ENCODE measurements around the gene MCC. TPM values are rescaled to one million over a fixed set of nuclear protein-coding genes. Genes with fewer than 3 reads are reported as not detected.

MCC gene
- total RNA-seq, 1 donor from 2014 or later: 1.1 TPM

DNA sequence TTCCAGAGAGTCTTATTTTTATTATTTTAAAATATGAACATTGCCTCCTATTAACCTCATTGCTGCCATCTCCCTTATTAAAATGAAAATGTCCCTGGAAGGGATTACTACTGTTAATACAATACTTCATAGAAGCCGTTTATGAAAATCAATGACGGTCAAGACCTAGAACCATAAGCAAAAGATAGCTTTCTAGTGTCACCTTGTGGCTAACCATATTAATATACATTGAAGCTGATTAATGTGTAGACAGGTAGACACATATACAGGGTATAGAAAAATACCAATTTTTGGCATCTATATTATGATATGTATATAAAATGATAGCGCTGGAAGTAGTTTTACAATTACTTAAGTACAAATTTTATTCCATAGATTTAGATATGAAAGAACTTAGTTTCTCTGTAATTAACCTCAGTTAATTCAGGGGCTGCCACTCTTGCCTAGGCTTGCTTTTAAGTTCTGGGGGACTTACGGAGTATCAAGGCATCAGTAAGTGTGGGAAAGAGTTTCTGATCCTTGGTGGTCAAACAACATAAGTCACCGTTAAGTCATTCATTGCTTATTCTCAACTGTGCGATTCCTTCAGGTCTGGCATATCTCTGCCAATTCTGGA is 22.7 kb upstream of the MCC start:
- H3K4me3 Mint-ChIP-seq: no peak overlapping the region
- DNase-seq: no peak
- H3K27ac Mint-ChIP-seq: no peak overlapping the region
- peaks cover 28% of the 10 kb centered on the region for H3K27me3 Mint-ChIP-seq
- intact Hi-C loops (cut with micrococcal nuclease): loop anchor here (2.0 to 10.0 kb wide), 5 partner anchors 219 to 1346 kb away; partner anchors contain the start of gene DCP2
- no peaks in the 10 kb centered on the region for H3K9me3 Mint-ChIP-seq
- peaks cover 16% of the 10 kb centered on the region for H3K4me1 Mint-ChIP-seq
- peaks cover 9% of the 10 kb centered on the region for H3K36me3 Mint-ChIP-seq (ENCODE audit: low read depth)

DNA sequence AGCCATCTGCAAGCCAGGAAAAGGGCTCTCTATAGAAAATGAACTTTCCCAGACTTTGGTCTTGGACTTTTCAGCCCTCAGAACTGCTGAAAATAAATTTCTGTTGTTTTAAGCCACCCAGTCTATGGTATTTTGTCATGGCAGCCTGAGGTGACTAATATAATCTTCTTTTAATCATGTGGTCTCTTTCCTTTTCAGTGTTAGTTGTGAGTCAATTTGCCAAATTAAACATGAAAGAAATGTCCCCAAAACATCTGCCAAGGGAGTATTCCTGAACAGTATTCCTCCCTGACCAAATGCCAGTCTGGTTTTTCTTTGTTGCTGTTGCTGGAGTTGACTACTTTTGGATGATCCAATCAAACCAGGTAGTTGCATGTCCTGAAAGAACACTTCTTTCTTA is 20.5 kb upstream of the MCC start:
- intact Hi-C loops (cut with micrococcal nuclease): loop anchor here (1.0 kb wide), 1 partner anchor 173 kb away; no protein-coding TSS in a partner anchor
- H3K36me3 Mint-ChIP-seq (ENCODE audit: low read depth): peaks cover 2% of the 10 kb centered on the region
- peaks cover 37% of the 10 kb centered on the region for H3K27me3 Mint-ChIP-seq
- H3K27ac Mint-ChIP-seq: no peak overlapping the region
- peaks cover 2% of the 10 kb centered on the region for H3K4me1 Mint-ChIP-seq
- no peak overlapping the region for H3K4me3 Mint-ChIP-seq
- DNase-seq: no peak
- no peaks in the 10 kb centered on the region for H3K9me3 Mint-ChIP-seq

DNA sequence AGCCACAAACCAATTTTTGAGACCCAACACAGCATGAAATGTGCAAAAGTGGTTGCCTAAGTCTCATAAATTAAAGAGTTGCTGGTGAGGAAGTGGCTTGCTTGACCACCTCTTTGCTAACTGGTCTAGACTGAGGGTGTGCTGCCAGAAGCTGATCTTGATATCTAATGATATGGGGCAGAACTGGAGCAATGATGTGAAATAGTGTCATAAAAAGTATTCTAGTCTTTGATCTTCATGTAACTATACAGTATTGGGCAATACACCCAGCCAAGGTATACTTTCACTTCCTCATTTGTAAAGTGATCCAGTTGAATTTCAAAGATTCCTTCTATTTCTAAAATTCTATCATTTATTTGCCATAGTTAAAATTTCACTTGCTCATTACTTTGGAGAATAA is 19.3 kb upstream of the MCC start:
- intact Hi-C loops (cut with micrococcal nuclease): no loop called here
- Mint-ChIP-seq H3K4me3 (no peak overlapping the region), H3K27me3 (peaks cover 37% of the 10 kb centered on the region), H3K36me3 (ENCODE audit: low read depth) (no peaks in the 10 kb centered on the region), H3K27ac (no peak overlapping the region), H3K4me1 (no peaks in the 10 kb centered on the region), H3K9me3 (no peaks in the 10 kb centered on the region)
- DNase-seq: no peak

DNA sequence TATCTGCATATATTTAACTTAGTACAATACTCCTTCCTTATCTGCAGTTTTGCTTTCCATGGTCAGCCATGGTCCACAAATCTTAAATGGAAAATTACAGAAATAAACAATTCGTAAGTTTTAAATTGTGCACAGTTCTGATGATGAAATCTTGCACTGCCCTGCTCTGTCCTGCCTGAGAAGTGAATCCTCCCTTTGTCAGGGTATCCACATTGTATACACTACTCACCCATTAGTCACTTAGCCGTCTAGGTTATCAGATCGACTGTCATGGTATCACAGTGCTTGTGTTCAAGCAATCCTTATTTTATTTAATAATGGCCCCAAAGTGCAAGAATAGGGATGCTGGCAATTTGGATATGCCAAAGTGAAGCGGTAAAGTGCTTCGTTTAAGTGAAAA is 16.9 kb upstream of the MCC start:
- Mint-ChIP-seq H3K36me3 (ENCODE audit: low read depth) (no peaks in the 10 kb centered on the region), H3K4me3 (no peak overlapping the region), H3K27ac (no peak overlapping the region), H3K9me3 (peaks cover 9% of the 10 kb centered on the region), H3K4me1 (no peaks in the 10 kb centered on the region), H3K27me3 (peaks cover 45% of the 10 kb centered on the region)
- no peak for DNase-seq
- intact Hi-C loops (cut with micrococcal nuclease): no loop called here

DNA sequence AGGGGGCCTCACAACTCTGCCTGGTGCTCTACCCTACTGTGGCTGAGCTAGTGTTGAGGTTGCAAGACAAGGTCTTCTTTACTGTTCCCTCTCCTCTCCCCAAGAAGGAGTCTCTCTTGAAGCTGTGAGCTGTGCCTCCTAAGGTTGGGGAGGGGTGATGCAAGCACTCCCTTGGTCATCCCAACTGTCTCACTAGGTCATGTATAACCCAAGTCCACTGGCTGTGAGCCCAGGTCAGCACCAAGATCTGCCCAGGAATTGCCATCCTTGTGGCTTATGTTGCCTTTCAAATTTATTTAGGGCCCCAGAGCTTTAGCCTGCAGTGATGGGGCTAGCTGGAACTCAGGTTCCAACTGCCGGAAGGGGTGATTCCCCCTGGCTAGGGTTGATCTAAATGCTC is 14.9 kb upstream of the MCC start:
- H3K9me3 Mint-ChIP-seq: peaks cover 14% of the 10 kb centered on the region
- no peaks in the 10 kb centered on the region for H3K4me1 Mint-ChIP-seq
- intact Hi-C loops (cut with micrococcal nuclease): no loop called here
- no peak overlapping the region for H3K27ac Mint-ChIP-seq
- H3K27me3 Mint-ChIP-seq: peaks cover 56% of the 10 kb centered on the region
- no peaks in the 10 kb centered on the region for H3K36me3 Mint-ChIP-seq (ENCODE audit: low read depth)
- DNase-seq: no peak
- H3K4me3 Mint-ChIP-seq: no peak overlapping the region

DNA sequence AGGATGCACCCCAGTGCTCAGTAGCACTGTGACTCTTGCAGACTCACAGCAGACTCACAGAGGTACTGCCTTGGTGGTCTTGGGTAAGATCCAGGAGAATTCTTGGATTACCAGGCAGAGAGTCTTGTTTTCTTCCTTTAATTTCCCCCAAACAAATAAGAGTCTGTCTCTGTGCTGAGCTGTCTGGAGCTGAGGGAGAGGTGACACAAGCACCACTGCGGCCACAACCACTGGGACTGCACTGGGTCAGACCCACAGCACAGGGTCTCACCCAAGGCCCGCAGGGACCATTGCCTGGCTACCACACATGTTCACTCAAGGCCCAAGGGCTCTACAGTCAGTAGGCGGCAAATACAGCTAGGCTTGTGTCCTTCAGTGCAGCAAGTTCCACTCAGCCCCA is 13.8 kb upstream of the MCC start:
- H3K27ac Mint-ChIP-seq: no peak overlapping the region
- H3K27me3 Mint-ChIP-seq: peaks cover 60% of the 10 kb centered on the region
- no peak for DNase-seq
- no peak overlapping the region for H3K4me3 Mint-ChIP-seq
- peaks cover 14% of the 10 kb centered on the region for H3K9me3 Mint-ChIP-seq
- intact Hi-C loops (cut with micrococcal nuclease): no loop called here
- H3K4me1 Mint-ChIP-seq: no peaks in the 10 kb centered on the region
- H3K36me3 Mint-ChIP-seq (ENCODE audit: low read depth): no peaks in the 10 kb centered on the region

DNA sequence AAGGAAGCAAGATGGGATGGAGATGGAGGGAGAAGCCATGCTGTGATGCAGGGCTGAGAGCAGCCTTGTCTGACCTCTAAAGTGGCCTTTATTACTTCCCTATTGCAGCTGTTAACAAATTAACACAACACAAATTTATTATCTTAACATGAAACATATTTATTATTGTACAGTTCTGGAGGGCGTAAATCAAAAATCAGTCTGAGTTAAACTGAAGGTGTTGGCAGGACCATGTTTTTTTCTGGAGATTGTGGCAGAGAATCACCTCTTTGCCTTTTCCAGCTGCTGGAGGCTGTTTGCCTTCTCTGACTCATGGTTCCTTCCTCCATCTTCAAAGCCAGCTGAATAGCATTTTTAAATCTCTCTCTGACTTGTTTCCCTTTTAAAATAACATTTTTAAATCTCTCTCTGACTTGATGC is 7.2 kb upstream of the MCC start:
- no peak overlapping the region for H3K27ac Mint-ChIP-seq
- intact Hi-C loops (cut with micrococcal nuclease): no loop called here
- no peak for DNase-seq
- no peaks in the 10 kb centered on the region for H3K4me1 Mint-ChIP-seq
- H3K27me3 Mint-ChIP-seq: peaks cover 76% of the 10 kb centered on the region
- peaks cover 4% of the 10 kb centered on the region for H3K36me3 Mint-ChIP-seq (ENCODE audit: low read depth)
- H3K4me3 Mint-ChIP-seq: no peak overlapping the region
- H3K9me3 Mint-ChIP-seq: peaks cover 23% of the 10 kb centered on the region

DNA sequence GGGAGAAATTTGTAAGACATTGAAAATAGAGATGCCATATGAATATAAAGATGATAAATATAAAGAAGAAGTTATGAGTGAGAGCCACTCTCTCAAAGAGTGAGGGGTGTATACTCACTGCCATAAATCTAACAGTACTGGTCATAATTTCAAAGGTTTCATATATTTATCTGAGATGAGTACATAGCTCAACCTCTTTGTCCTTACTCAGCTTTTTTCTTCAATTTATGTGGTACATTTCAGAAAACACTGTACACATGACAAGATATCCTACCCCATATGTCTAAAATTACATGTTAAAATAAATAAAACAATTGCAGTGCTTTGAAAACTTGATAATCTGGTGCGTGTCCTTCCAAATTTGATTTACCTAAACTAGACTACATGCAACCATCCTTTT is 5.2 kb upstream of the MCC start:
- Mint-ChIP-seq H3K4me3 (no peak overlapping the region), H3K36me3 (ENCODE audit: low read depth) (peaks cover 6% of the 10 kb centered on the region), H3K27ac (no peak overlapping the region), H3K9me3 (peaks cover 25% of the 10 kb centered on the region), H3K27me3 (peaks cover 73% of the 10 kb centered on the region), H3K4me1 (peaks cover 12% of the 10 kb centered on the region)
- no peak for DNase-seq
- intact Hi-C loops (cut with micrococcal nuclease): no loop called here

DNA sequence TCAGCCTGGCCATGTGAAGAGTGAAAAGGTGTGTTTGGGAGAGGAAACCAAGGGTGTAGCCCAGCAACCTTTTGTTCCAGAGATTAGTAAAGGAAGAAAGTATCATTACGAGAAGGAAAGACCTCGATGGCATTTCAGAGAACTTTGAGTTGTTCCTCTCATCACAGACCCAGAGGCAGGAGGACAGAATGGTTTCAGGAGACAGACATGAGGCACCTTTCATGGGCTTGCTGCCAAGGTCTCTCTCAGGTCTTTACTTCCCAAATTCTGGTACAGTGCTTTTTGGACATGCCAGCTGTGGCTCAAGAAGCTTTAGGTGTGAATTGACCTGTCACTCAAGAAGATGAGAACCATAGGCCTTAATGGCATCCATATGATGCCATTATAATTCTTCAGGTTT is 2.8 kb upstream of the MCC start:
- peaks cover 25% of the 10 kb centered on the region for H3K9me3 Mint-ChIP-seq
- H3K27ac Mint-ChIP-seq: no peak overlapping the region

DNA sequence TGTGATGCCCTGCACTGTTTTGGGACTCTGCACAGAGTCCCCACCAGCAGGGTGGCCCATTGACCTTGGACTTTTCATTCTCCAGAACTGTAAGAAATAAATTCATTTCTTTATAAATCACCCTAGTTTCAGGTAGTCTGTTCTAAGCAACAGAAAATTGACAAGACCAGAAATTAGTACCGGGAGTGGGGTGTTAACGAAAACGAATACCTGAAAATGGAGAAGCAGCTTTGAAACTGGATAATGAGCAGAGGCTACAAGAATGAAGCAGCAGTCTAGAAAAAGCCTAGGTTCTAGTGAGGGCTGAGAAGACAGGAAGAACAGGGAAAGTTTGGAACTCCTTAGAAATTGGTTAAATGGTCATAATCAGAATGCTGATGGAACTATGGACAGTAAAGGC is 2.1 kb upstream of the MCC start:
- H3K4me3 Mint-ChIP-seq: no peak overlapping the region
- intact Hi-C loops (cut with micrococcal nuclease): no loop called here
- no peak for DNase-seq
- peaks cover 25% of the 10 kb centered on the region for H3K9me3 Mint-ChIP-seq
- H3K27me3 Mint-ChIP-seq: peaks cover 76% of the 10 kb centered on the region
- peaks cover 16% of the 10 kb centered on the region for H3K4me1 Mint-ChIP-seq
- no peak overlapping the region for H3K27ac Mint-ChIP-seq
- H3K36me3 Mint-ChIP-seq (ENCODE audit: low read depth): peaks cover 6% of the 10 kb centered on the region

More for the DNA sequence above, 2.8 kb upstream of the MCC start:
- intact Hi-C loops (cut with micrococcal nuclease): no loop called here
- peaks cover 74% of the 10 kb centered on the region for H3K27me3 Mint-ChIP-seq
- no peak for DNase-seq
- H3K4me1 Mint-ChIP-seq: peaks cover 16% of the 10 kb centered on the region
- H3K4me3 Mint-ChIP-seq: no peak overlapping the region
- H3K36me3 Mint-ChIP-seq (ENCODE audit: low read depth): peaks cover 6% of the 10 kb centered on the region

DNA sequence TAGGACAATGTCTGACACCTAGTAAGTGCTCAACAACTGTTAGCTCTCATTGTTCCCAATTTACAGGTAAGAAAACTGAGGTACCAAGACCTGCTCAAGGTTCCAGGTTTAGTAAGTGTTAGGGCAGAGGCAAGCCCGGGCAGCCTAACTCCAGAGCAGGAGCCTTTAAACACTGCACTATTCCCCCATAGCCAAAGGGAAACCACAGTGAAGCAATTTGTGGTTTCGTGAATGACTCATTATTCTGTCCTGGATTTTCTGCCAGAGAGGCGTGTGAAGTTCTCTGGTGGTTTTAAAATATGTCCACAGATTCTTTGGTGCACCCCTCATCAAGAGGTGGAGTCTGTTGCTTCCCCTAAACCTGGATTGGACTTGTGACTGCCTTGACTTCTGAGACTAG is 1.0 kb upstream of the MCC start:
- Mint-ChIP-seq H3K27me3 (peaks cover 75% of the 10 kb centered on the region), H3K4me1 (peaks cover 16% of the 10 kb centered on the region), H3K9me3 (peaks cover 25% of the 10 kb centered on the region), H3K36me3 (ENCODE audit: low read depth) (peaks cover 6% of the 10 kb centered on the region), H3K27ac (peak overlapping the region; percentile 43), H3K4me3 (peak overlapping the region; percentile 85)
- intact Hi-C loops (cut with micrococcal nuclease): loop anchor here (2.0 kb wide), 1 partner anchor 24 kb away; the partner anchor contains the start of gene YTHDC2
- DNase-seq: peak; percentile 72

DNA sequence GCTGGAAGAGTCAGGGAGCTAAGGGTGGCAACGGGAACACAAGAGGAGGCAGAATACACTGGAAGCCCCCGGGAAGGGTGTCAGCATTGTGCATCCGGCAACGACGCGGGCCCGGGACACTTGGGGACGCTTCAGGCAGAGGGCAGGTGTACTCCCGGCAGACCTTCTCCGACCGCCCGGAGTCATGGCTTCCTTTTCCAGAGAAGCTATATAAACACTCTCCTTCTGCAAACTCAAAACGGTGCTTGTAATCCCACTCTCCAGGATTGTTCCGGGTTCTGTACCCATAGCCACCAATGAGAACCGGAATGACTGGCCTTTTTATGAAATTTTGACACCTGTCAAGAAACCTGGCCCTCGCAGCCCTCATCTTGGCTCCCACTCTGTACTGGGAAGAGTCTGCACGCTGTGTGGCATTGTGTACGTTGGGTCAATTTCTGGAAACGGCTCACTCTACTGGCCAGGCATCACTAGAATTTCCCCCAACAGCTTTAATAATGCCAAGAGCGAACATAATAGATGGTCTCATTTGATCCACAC is 462 bp upstream of the MCC start:
- H3K4me1 Mint-ChIP-seq: peaks cover 16% of the 10 kb centered on the region
- intact Hi-C loops (cut with micrococcal nuclease): loop anchor here (2.0 kb wide), 1 partner anchor 24 kb away; the partner anchor contains the start of gene YTHDC2
- H3K9me3 Mint-ChIP-seq: peaks cover 25% of the 10 kb centered on the region
- no peak for DNase-seq
- H3K36me3 Mint-ChIP-seq (ENCODE audit: low read depth): peaks cover 6% of the 10 kb centered on the region
- H3K27ac Mint-ChIP-seq: no peak overlapping the region
- peak overlapping the region; percentile 85 for H3K4me3 Mint-ChIP-seq
- H3K27me3 Mint-ChIP-seq: peaks cover 75% of the 10 kb centered on the region

DNA sequence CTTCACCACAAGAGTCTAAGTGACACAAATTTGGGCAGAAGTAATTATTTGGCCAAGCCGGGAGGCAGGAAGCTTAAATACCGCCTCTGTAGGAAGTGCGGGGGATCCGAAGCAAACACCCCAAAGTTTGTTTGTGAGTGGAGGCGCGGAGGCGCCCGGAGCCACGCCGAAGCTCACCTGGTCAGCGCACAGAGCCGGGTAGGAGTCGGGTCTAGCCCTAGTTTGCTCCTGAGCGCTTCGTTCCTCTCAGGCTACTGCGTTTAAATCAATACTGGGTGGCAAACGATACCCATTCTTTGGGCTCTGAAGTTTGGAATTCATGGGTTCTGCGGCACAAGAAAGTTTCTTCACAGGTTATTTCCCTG is 855 bp downstream of the MCC start:
- Mint-ChIP-seq H3K36me3 (ENCODE audit: low read depth) (peaks cover 6% of the 10 kb centered on the region), H3K4me3 (peak overlapping the region; percentile 85), H3K4me1 (peaks cover 16% of the 10 kb centered on the region), H3K27me3 (peaks cover 77% of the 10 kb centered on the region), H3K9me3 (peaks cover 24% of the 10 kb centered on the region), H3K27ac (no peak overlapping the region)
- DNase-seq: peak; percentile 58
- intact Hi-C loops (cut with micrococcal nuclease): no loop called here

DNA sequence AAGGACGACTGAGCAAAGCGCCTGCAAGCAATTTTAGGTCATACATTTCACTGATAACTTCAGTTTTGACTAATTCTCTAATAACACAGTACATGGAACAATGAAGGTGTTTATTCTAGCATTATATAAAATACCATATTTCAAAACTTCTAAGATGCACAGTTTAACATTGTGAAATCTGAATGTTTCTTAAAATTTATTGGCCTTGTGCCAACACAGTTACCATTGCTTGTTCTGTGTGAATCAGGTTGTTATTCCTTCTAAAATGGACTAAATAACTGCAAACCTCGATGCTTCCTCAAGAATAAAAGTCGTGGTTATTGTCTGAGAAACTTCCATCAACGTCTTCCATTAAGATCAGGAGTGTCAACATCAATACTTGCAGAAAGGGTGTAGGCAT is 8.0 kb downstream of the MCC start:
- Mint-ChIP-seq H3K4me3 (no peak overlapping the region), H3K27me3 (peaks cover 62% of the 10 kb centered on the region)
- intact Hi-C loops (cut with micrococcal nuclease): no loop called here

DNA sequence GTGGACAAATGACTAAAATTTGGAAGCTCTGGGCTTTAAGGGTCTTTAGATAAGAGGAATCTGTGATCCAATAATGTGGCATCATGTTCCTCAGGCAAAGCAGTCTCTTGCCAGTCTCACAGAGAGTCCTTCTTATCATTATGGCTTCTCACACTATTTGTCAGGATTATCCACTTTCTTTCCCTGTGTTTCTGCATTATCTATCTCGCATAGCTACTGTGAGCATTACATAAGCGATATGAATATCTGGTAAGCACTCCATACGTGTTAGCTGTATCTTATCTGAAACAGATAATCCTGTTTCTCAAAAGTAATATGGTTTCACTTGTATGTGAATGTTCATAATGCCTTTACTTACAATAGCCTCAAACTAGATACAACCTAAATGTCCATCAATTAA is 9.6 kb downstream of the MCC start:
- DNase-seq: no peak
- no peaks in the 10 kb centered on the region for H3K36me3 Mint-ChIP-seq (ENCODE audit: low read depth)
- H3K9me3 Mint-ChIP-seq: peaks cover 6% of the 10 kb centered on the region
- H3K27me3 Mint-ChIP-seq: peaks cover 62% of the 10 kb centered on the region
- H3K27ac Mint-ChIP-seq: no peak overlapping the region
- no peaks in the 10 kb centered on the region for H3K4me1 Mint-ChIP-seq
- intact Hi-C loops (cut with micrococcal nuclease): no loop called here
- no peak overlapping the region for H3K4me3 Mint-ChIP-seq

More for the DNA sequence above, 8.0 kb downstream of the MCC start:
- Mint-ChIP-seq H3K36me3 (ENCODE audit: low read depth) (no peaks in the 10 kb centered on the region), H3K27ac (no peak overlapping the region), H3K4me1 (no peaks in the 10 kb centered on the region), H3K9me3 (peaks cover 6% of the 10 kb centered on the region)
- DNase-seq: no peak

Measured in activated CD4-positive, alpha-beta T cell treated with anti-CD3 and anti-CD28 coated beads, Interleukin-2, amount 10 ng/mL, durations not matched to agents 24 days and 14 days (primary cell).